Effector CD4-positive, alpha-beta T cell (primary cell): ENCODE data around the gene LAGE3.
"Not testable (repeated sequence)": the region's sequence is repeated elsewhere in the genome, so short reads cannot be mapped to it uniquely, and the experiment has no call there.

ENCODE experiments used
- DNase-seq: peaks from one replicate; pipeline ENCODE4 v3.0.0-alpha.2; 2020

The LAGE3 gene

GRCh38 chrX:154501423-154501822, 22.3 kb upstream of the LAGE3 start:
- not testable (repeated sequence) for DNase-seq

- not testable (repeated sequence) for DNase-seq
Observed at GRCh38 chrX:154496591-154497137, 17.6 kb upstream of the LAGE3 start.

- no peak for DNase-seq
Observed at GRCh38 chrX:154495472-154495922, 16.4 kb upstream of the LAGE3 start.

GRCh38 chrX:154494715-154495114, 15.6 kb upstream of the LAGE3 start:
- DNase-seq, result no peak

- peak; percentile 80 for DNase-seq
Observed at GRCh38 chrX:154490414-154491083, 11.5 kb upstream of the LAGE3 start, which contains the start of gene SLC10A3. TSS of gene SLC10A3 (minus strand) at chrX:154490629. CDS start at chrX:154488940, 1,689 bp downstream.

- no peak for DNase-seq
Observed at GRCh38 chrX:154490021-154490413, 10.9 kb upstream of the LAGE3 start.

GRCh38 chrX:154489182-154489581, 10.1 kb upstream of the LAGE3 start:
- DNase-seq, result no peak

GRCh38 chrX:154488336-154489075, 9.4 kb upstream of the LAGE3 start:
- no peak for DNase-seq

GRCh38 chrX:154487518-154488290, 8.6 kb upstream of the LAGE3 start:
- DNase-seq, result no peak

- DNase-seq, result peak; percentile 39
Observed at GRCh38 chrX:154486396-154487207, 7.5 kb upstream of the LAGE3 start, which contains the start of gene UBL4A. TSS of gene UBL4A (minus strand) at chrX:154486615. CDS start at chrX:154486584, 31 bp downstream.

GRCh38 chrX:154486052-154486395, 6.9 kb upstream of the LAGE3 start:
- DNase-seq, result peak; percentile 13

GRCh38 chrX:154485150-154486051, 6.3 kb upstream of the LAGE3 start:
- no peak for DNase-seq

- no peak for DNase-seq
Observed at GRCh38 chrX:154484255-154485149, 5.4 kb upstream of the LAGE3 start.

GRCh38 chrX:154483325-154483724, 4.2 kb upstream of the LAGE3 start:
- no peak for DNase-seq

- DNase-seq, result no peak
Observed at GRCh38 chrX:154482786-154483185, 3.7 kb upstream of the LAGE3 start.

- DNase-seq, result no peak
Observed at GRCh38 chrX:154481911-154482601, 3.0 kb upstream of the LAGE3 start.

GRCh38 chrX:154481195-154481594, 2.1 kb upstream of the LAGE3 start:
- no peak for DNase-seq

GRCh38 chrX:154477891-154478477, 1.1 kb downstream of the LAGE3 start:
- no peak for DNase-seq

- DNase-seq, result no peak
Observed at GRCh38 chrX:154476821-154477220, 2.3 kb downstream of the LAGE3 start.
